Sigmoid colon (tissue), 4 donors: ENCODE data around the gene IZUMO1.

Source experiments
- CTCF ChIP-seq, 4 experiments: fragments of 450-650 bp in 3 of 4; fragments of 200-600 bp in 1 of 4; IDR thresholded peaks; one replicate each; pipeline ENCODE4 v1.5.1; 2016 to 2019; ENCODE audit warnings: antibody characterized with exemption in 4 of 4, mild to moderate bottlenecking in 3 of 4, moderate library complexity in 2 of 4
- POLR2A ChIP-seq, 2 donors: fragments of 450-650 bp; IDR thresholded peaks; one replicate each; pipeline ENCODE4 v1.6.1; 2016; ENCODE audit warnings: antibody characterized with exemption in 2 of 2, mild to moderate bottlenecking in 2 of 2, moderate library complexity in 2 of 2
- POLR2AphosphoS5 ChIP-seq, 4 donors: sonication (generic); formaldehyde crosslinking; IDR thresholded peaks; one replicate each; pipeline ENCODE4 v1.6.1; 2017; ENCODE audit warnings: antibody characterized with exemption in 4 of 4

- TF ChIP-seq POLR2AphosphoS5 (IDR thresholded peaks at IDR 0.05) = no peak
- no peak for TF ChIP-seq POLR2A (IDR thresholded peaks at IDR 0.05)
- TF ChIP-seq CTCF (IDR thresholded peaks at IDR 0.05) = no peak
Observed at GRCh38 chr19:48756212-48756611, 9.5 kb upstream of the IZUMO1 start.
